ENCODE measurements around the gene ZNF134. TPM values are rescaled to one million over a fixed set of nuclear protein-coding genes. Genes with fewer than 3 reads are reported as not detected.

Gene ZNF134
- total and polyA plus RNA-seq, 9 of the 15 experiments (the other 6 are each of a cell fraction or from before 2014, with no cell fraction given), result 1.3 to 10.0 (median 5.7) TPM

DNA sequence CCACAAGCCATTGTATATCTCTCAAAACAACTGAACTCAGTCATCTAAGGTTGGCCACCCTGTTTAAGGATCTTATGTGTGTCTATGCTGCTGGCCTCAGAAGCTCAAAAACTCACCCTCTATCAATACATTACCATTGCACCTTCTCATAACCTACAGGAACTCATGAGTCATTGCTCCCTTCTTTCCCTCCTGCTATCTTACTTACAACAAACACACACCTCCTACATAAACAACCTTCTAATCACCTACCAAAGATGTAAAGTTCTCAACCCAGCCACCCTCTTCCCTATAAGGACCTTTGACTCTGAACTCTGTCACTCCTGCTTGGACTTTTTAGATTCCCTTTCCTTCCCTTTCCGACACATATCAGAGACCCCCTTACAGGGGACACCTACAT lies 41.4 kb downstream of the ZNF134 start:
- Histone ChIP-seq H3K9ac (ENCODE audit: insufficient read depth in 1 of 2, low read depth in 2 of 2, low read length in 2 of 2) (no peak overlapping the region; a peak in 1 of 4 replicates), H3K9me1 (ENCODE audit: control insufficient read depth, insufficient read depth, low read length) (no peaks in the 10 kb centered on the region), H3K4me2 (ENCODE audit: insufficient read depth, low read length) (peak overlapping the region; percentile 51), H3K4me1 (replicated peaks in 1 of 2; ENCODE audit: control insufficient read depth in 2 of 2, insufficient read depth in 2 of 2, low read length in 2 of 2) (peaks cover 7 to 27% of the 10 kb centered on the region in 2 experiments; a peak in 3 of 5 replicates), H2AFZ (ENCODE audit: low read depth, low read length) (peak overlapping the region; percentile 27; the same call in 1 of the 2 replicates), H3K4me3 (no peak overlapping the region), H3K79me2 (ENCODE audit: control insufficient read depth, insufficient read depth, low read length) (no peaks in the 10 kb centered on the region), H3K36me3 (ENCODE audit: control insufficient read depth, insufficient read depth, low read length) (no peaks in the 10 kb centered on the region), H4K20me1 (replicated peaks; ENCODE audit: control insufficient read depth, insufficient read depth, low read length) (no peaks in the 10 kb centered on the region), H3K9me3 (replicated peaks; ENCODE audit: control insufficient read depth, insufficient read depth, low read depth, low read length) (no peaks in the 10 kb centered on the region), H3K27me3 (ENCODE audit: control insufficient read depth in 2 of 2, insufficient read depth in 2 of 2, low read length in 2 of 2) (no peaks in the 10 kb centered on the region), H3K27ac (ENCODE audit: extremely low read depth, low read depth, low read length) (peak overlapping the region; percentile 39; the same call in 2 of the 3 replicates)
- 9% methylated on average over 1 of the region's 1 CpG for WGBS (ENCODE audit: insufficient coverage, low coverage, missing lambda C conversion rate)
- intact Hi-C loops (cut with micrococcal nuclease), result no loop called here
- ATAC-seq (peak; percentile 62), DNase-seq (ENCODE audit: extremely low read depth in 1 of 4, low spot score in 3 of 4) (peak; percentile 32 to 57 (median 38)), FAIRE-seq (peak; percentile 82)
- POLR2A ChIA-PET, result no interaction called here
- CTCF ChIA-PET (ENCODE audit: low intra/inter-chr PET ratio), result no interaction called here
- TF ChIP-seq FOSL1 (tag; conservative IDR thresholded peaks at IDR 0.05) (peak; percentile 37), CBFA2T3 (IDR thresholded peaks at IDR 0.05) (peak; percentile 87), PHB (CRISPR knock-in tag; IDR thresholded peaks at IDR 0.05) (no peak), TEAD4 (IDR thresholded peaks at IDR 0.05; ENCODE audit: low read length) (peak; percentile 34; the same call in 1 of the 2 replicates), TEAD4 (CRISPR knock-in tag; IDR thresholded peaks at IDR 0.05; ENCODE audit: borderline replicate concordance) (no peak), NFIC (IDR thresholded peaks at IDR 0.05) (peak; percentile 39; the same call in 1 of the 2 replicates), NCOR1 (IDR thresholded peaks at IDR 0.05) (peak; percentile 56), C11orf30 (IDR thresholded peaks at IDR 0.05; ENCODE audit: low read depth) (peak; percentile 24; the same call in 1 of the 2 replicates), CBFA2T2 (conservative IDR thresholded peaks at IDR 0.05) (peak; percentile 69), DPF2 (IDR thresholded peaks at IDR 0.05) (peak; percentile 44; the same call in 1 of the 2 replicates), NFE2 (IDR thresholded peaks at IDR 0.05; ENCODE audit: low read depth) (peak; percentile 38; the same call in 1 of the 2 replicates), EHMT2 (IDR thresholded peaks at IDR 0.05) (0 out of 2 replicates have a peak, but pooled peaks have one; percentile 36), ZNF24 (IDR thresholded peaks at IDR 0.05) (no peak), ZNF316 (IDR thresholded peaks at IDR 0.05) (peak; percentile 50), CBFB (CRISPR knock-in tag; IDR thresholded peaks at IDR 0.05) (no peak), SMARCA4 (IDR thresholded peaks at IDR 0.05) (peak; percentile 60; the same call in 1 of the 2 replicates), ZNF212 (CRISPR knock-in tag; IDR thresholded peaks at IDR 0.05) (no peak), TAL1 (IDR thresholded peaks at IDR 0.05) (peak; percentile 56; the same call in 1 of the 2 replicates), FOXK2 (conservative IDR thresholded peaks at IDR 0.05 in 1 of 2, IDR thresholded peaks at IDR 0.05 in 1 of 2; ENCODE audit: low read depth in 2 of 2) (0 out of 4 replicates have a peak, but pooled peaks of 1 of the 2 experiments have one; percentile 20), TCF3 (CRISPR knock-in tag; IDR thresholded peaks at IDR 0.05) (peak; percentile 61; the same call in 1 of the 2 replicates), ZNF197 (CRISPR knock-in tag; IDR thresholded peaks at IDR 0.05; ENCODE audit: low read depth) (no peak), TRIM24 (IDR thresholded peaks at IDR 0.05) (peak; percentile 36 to 53; a peak in 1 of 4 replicates), ARID1B (IDR thresholded peaks at IDR 0.05) (peak; percentile 80)
- BruUV-seq (replicated peaks), result no TSS peak
- in situ Hi-C loops (cut with MboI), result no loop called here
